HG03108 (cell line): Measurements from ENCODE around the gene C2orf92.

Source experiments
- ATAC-seq: cut with Tn5 transposase; IDR thresholded peaks from one replicate; pipeline ENCODE4 v1.9.1; 2021; ENCODE audit warnings: moderate library complexity; ENCODE audit not compliant: unreplicated experiment

The C2orf92 gene

GRCh38 chr2:97741251-97741650, 71.7 kb downstream of the C2orf92 start:
- ATAC-seq: no peak

- ATAC-seq: no peak
Measured at GRCh38 chr2:97741686-97742085, 72.2 kb downstream of the C2orf92 start.

GRCh38 chr2:97742381-97742847, 72.9 kb downstream of the C2orf92 start:
- no peak for ATAC-seq

DNA sequence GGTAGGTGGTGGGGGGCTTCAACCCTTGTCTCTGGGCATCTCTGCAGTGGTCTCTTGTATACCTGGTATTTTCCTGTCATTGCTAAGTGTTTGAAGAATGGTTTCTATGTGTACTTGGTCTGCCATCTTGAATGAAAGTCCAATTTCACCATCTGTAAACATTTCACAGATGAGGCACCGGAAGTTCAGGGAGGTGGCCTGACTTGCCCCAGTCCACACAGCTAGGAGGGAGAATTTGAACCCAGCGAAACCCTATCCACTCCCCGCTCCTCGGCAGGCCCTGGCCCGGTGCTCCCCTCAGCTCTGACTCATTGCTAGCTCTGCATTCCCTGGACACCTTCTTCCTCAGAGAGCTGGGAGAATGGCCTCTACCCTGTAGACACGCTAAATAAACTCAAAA, 74.4 kb downstream of the C2orf92 start:
- ATAC-seq: no peak

- ATAC-seq: no peak
Measured at GRCh38 chr2:97745474-97746174, 76.1 kb downstream of the C2orf92 start.

DNA sequence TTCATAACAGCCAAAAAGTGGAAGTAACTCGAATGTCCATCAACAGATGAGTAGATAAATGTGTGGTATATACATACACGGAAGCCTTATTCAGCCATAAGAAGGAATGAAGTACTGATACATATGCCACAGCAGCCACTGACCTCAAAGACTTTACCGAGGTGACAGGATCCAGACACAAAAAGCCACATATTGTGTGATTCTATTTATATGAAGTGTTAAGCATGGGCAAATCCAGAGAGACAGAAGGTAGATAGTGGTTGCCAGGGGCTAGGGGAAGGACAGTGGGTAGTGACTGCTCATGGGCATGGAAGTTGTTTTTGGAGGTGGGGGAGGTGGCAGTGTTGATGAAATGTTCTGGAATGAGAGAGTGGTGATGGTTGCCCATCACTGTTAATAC, 77.8 kb downstream of the C2orf92 start:
- no peak for ATAC-seq

GRCh38 chr2:97747716-97748115, 78.2 kb downstream of the C2orf92 start:
- no peak for ATAC-seq

DNA sequence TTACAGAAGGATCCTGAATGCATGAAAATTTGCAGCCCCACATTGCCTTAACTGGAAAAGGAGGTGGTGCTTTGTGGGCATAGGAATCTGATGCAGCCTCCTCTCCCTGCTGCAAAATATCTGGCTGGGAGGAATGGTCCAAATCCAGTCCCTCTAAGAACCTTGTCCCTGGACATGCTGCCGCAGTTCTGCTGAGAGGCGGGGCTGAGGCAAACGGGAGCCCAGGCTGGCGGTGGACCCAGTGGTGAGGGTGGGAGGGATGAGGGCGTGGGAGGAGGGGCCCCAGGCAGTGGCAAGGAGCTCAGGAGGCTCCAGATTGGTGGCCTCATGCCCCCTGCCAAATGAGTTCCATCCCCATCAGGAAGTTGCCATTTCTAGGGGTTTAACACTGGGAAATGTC, 80.1 kb downstream of the C2orf92 start:
- ATAC-seq: no peak

DNA sequence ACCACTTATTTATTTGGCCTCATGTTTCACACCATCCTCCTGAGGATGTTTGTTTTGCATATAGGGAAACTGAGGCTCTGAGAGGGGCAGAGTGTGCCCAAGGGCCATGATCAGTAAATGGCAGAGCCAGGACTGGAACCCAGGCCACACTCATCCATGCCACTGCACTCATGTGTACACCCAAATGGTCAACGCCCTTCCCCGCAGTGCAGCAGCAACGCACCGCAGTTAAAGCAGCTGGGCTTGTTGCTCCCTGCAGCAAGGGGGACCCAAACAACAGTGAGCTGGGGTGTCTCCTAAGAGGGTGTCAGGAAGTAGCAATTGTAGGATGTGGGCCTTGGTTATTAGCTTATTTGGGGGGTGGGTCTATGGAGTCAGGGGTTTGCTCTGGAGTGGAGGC, 80.5 kb downstream of the C2orf92 start:
- ATAC-seq: no peak

- no peak for ATAC-seq
Measured at GRCh38 chr2:97751752-97752151, 82.2 kb downstream of the C2orf92 start.
